HG03039 (cell line): Measurements from ENCODE around the gene LCE1D.

ENCODE experiments used
- ATAC-seq: cut with Tn5 transposase; IDR thresholded peaks from one replicate; pipeline ENCODE4 v1.9.1; 2021; ENCODE audit warnings: mild to moderate bottlenecking, moderate library complexity; ENCODE audit not compliant: unreplicated experiment

Gene LCE1D

DNA sequence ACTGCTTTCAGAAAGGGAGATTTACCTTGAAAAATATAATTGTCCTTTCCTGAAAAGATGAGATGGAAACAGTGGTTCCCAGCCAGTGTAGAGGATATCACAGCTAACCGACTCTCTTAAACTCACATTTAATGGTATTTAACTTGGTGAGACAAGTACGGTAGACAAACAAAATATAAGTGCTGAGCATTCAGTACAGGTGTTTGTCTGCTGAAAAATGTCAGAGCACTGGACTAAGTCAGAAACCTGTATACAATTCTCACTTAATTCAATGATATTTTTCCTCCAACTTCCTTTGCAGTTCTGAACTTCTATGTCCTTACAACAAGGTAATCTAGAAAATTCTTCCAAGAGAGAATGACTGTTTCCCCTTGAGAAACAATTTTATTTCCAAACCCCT lies 15.2 kb downstream of the LCE1D start, which contains the start of gene LCE1B:
TSS of gene LCE1B (plus strand) at position 301 of the 400 bp plus-strand sequence. CDS start 476 bp downstream, outside the sequence.
- no peak for ATAC-seq

DNA sequence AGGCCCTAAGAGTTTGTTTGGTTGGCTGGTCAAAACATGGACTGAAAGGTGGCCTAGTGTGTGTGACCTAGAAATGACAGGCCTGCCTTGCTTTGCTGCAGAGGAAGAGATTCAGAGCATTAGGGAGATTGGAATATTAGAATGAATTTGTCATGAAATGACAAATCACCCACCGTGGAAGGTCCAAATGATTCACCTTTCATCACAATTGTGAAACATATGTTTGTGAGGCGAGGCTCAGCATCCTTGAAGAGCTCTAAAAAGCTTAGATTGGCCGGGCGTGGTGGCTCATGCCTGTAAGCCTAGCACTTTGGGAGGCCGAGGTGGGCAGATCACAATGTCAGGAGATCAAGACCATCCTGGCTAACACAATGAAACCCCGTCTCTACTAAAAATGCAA lies 20.8 kb downstream of the LCE1D start:
- no peak for ATAC-seq

DNA sequence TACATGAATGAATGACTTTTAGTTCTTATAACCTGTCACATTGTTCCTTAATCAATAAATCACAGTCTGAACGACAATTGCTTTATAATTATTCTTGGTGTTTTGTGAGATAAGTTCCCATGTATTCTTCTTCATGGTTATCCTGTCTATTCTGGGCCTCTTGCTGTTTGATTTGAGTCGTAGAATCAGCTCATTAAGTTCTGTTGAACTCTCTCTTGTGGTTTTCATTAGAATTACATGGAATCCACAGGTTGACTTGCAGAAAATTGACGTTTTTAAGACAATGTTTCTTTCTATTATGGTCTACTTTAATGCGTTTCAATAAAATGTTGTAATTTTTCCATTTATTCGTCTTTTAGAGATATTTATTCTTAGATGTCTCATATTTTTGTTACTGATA lies 26.8 kb downstream of the LCE1D start:
- no peak for ATAC-seq

DNA sequence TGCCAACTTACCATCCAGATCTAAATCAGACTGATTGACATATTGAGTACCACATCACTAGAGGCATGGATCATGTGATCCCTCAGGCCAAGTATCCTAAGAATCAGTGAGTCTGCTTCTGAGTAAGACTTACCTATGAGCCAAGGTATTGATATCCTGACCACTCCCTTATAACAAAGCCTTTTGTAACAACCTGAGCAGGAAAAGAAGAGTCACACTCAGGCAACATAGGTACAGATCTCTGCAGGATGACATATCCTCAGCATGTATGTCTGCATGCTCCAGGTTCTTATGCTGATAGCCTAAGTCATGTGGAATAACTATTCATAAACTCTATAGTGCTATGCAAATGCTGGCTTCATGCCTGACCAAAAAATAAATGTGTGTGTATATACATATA lies 28.4 kb downstream of the LCE1D start:
- ATAC-seq: no peak

DNA sequence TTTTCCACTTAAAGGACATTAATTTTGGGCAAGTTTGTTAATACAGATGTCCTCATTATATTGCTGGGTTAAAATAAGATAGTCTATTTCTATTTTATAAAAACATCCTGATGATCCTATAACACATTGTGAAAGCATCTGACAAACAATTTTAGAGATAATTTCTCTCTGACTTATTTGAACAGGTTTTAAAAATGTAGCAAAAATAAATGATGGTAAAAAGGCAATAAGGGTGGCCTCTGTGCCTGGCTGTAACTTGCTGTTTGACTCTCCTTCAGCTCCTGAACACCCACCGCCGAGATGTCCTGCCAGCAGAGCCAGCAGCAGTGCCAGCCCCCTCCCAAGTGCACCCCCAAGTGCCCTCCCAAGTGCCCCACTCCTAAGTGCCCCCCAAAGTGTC lies 30.7 kb downstream of the LCE1D start, which contains the start of gene LCE1A:
TSS of gene LCE1A (plus strand) at position 301 of the 400 bp plus-strand sequence. CDS start at position 301, 0 bp downstream.
- ATAC-seq: no peak

DNA sequence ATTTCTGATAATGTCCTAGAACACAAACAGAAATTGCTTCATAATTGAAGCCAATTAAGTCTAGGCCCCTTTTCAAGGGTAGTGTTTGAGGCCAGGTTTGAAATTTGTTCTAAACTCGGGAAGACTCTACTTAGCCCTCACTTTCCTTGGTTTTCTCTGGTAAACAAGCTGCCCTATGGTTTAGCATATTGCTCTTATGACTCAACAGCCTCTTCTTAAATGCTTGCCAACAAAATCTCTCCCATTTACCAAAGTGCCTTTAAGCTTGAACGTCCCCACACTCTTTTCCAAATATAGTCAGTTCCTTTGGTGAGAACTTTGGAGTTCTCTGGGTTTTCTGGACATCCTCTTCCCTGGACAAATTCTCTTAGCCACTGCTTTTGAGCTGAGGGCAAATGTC lies 40.3 kb downstream of the LCE1D start:
- ATAC-seq: no peak

DNA sequence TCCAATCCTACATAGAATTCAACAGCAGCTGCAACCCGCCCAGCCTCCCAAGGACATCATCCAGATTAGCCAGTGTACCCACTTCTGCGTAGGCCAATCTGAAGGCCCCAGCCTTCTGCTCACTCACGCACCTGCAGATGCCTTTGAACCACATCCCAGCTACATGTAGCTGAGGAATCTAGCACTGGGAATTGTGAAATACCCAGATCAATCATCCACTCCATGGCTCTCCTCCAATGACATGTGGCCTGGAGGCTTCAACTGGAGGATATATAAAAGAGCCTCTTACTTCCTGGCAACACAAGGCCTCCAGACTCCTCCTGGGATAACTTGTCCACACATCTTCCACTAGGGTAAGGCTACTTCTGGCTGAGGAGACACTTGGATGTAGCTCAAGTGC lies 46.0 kb downstream of the LCE1D start, which contains the start of gene LCE6A:
TSS of gene LCE6A (plus strand) at position 301 of the 400 bp plus-strand sequence. CDS start 665 bp downstream, outside the sequence.
- no peak for ATAC-seq
